Left renal cortex interstitium (tissue), 4 donors: ENCODE data around the gene GPC5. TPM values are rescaled to one million over a fixed set of nuclear protein-coding genes. Genes with fewer than 3 reads are reported as not detected.
"Not testable (repeated sequence)": the region's sequence is repeated elsewhere in the genome, so short reads cannot be mapped to it uniquely, and the experiment has no call there.

Experiments
- DNase-seq, 4 donors: peaks; one replicate each; pipeline ENCODE4 v3.0.0-alpha.2; 2013; ENCODE audit warnings: low read depth in 4 of 4, low spot score in 2 of 4, missing footprints in 1 of 4
- polyA plus RNA-seq, 4 donors: library from polyadenylated mRNA; unstranded; fragments of 120-200 nt; gene quantifications; one replicate each; pipeline ENCODE4 v1.2.1, GENCODE V29; 2013; ENCODE audit not compliant: insufficient read length in 4 of 4

GPC5 gene
- polyA plus RNA-seq, 4 donors, result 3.1 to 8.6 (median 3.8) TPM

GRCh38 chr13:92218615-92219014, 820.2 kb downstream of the GPC5 start:
- no peak for DNase-seq

GRCh38 chr13:92221916-92222315, 823.5 kb downstream of the GPC5 start:
- no peak for DNase-seq

DNA sequence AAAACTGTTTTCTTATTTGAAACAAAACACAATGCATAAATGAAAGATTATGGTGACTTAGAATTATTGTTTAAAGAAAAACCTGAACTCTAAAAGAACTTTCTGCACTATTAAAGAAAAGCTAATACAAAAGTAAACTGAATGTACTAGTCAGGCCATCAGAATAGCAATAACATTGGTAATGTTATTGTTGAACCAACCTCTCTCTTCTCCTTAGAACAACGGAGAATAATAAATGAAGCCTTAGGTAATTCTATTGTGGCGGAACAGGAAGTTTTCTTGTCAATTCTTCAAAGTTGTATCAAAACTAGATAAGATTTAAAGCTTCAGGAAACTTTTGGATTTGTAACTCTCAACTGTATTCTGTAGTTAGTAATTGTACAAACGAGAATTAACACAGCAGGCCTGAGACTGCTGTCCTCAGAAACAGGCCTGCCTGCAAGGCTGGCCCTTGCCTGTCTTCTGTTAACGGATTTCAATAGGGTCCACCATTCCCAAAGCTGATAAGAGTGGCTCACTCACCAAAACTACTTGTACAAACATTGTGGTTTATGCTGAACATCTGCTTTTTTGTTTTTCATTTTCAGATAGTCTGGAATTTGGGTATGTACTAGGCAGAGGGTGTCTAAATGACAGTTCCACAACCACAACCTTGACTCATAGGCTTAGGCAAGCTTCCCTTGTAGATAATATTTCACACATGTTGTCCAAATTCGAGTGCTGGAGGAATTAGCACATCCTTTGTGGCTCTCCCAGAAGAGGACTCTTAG, 825.8 kb downstream of the GPC5 start:
- DNase-seq, result no peak

DNA sequence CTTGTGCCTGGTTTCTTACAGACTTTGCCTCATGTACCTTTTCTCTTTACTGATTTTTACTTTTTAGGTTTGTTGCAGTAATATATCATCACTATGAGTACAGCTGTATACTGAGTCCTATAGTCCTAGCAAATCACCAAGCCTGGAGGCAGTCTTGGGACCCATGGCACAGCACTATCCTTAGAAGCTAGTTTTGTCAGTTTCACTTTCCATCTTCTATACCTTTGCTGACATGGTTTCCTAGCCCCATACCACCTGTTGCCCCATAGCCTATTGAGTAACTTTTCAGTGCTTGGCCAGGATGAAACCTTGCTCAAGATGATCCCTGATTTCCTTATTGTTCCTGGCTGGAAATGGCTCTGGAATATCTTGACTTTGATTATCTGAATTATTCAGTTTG, 826.4 kb downstream of the GPC5 start:
- no peak for DNase-seq

DNA sequence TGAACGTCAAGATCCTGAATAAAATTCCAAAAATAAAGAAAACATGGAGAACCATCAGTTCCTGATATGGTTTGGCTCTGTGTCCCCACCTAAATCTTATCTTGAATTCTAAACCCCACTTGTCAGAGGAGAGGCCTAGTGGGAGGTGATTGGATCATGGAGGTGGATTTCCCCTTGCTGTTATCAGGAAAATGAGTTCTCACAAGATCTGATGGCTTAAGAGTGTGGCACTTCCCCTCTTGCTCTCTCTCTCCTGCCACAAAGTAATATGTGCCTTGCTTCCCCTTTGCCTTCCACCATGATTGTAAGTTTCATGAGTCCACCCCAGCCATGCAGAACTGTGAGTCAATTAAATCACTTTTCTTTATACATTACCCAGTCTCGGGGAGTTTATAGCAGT, 827.4 kb downstream of the GPC5 start:
- no peak for DNase-seq

DNA sequence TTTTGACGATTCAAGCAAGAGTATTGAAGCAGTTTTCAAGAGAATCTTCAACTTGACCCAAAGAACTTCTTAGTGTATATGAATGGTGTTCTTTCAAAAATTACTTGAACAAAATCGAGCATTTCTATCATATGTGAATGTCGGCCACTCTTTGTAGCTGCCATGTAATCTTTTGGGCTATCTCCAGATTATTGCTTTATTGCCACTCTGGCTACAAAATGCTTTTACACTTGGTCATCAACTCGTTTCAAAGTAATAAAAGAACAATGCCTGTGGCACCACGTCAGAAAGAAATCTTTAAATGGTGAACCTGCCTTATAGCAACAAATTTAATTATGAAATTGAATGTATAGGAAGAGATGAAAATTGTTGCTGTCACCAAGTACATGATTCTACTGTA, 834.5 kb downstream of the GPC5 start:
- DNase-seq, result no peak

DNA sequence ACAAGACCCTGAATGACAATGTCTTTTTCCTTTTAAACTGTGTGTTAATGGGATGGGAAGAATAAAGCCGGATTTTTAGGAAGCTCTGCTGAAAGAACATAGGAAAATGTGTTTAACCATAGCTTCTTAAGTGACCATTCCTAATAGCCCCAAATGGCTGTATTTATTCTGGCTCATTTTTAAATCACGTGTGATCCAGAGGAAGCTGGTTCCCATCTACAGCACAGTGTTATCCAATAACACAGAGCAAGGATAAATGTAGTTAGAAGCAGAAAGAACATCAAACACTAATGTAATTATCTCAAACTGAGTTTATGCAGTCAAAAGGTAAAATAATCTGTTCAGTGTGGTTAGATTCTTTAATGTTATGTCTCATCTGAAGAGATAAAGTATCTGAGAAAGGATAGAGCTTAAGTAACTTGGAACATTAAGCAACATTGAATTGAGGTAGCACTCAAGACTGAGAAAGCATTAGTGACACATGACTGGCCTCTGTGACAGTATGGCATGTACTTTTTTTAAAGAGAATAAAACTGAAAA, 853.3 kb downstream of the GPC5 start:
- DNase-seq, result no peak

DNA sequence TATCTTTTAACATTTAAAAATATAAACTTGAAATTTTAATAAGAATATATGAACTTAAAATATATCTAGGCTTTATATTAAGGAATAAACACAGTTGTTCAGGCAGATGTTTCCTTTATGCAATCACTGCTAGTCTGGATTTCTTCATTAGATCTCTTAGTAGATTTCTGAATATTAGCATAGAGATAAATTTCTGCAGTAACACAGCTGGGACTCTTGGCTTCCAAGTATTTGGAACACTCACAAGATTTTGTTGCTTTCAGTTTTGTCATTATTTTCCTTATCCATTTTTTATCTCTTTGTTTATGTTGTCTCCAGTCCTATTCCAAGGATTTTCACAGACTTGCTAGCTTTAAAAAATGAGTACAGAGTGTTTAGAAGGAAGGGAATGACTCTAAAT, 857.1 kb downstream of the GPC5 start:
- DNase-seq, result no peak

DNA sequence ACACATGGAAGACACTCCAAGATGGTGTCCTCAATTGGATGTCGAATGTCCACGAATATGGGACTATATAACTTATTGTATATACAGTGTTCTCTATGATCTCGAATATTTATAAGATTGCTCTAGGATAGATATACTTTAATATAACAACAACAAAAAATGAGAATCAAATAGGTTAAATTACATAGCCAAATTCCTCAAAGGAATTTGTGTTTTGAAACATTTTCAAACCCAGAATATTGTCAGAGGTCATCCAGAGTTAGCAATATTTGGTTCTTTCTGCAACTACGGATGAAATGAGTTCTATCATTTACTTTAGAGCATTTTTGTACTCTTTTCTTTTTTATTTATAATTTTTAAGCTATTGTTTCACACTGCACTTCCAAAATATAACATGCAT, 857.8 kb downstream of the GPC5 start:
- no peak for DNase-seq

GRCh38 chr13:92259046-92259445, 860.6 kb downstream of the GPC5 start:
- DNase-seq, result no peak

DNA sequence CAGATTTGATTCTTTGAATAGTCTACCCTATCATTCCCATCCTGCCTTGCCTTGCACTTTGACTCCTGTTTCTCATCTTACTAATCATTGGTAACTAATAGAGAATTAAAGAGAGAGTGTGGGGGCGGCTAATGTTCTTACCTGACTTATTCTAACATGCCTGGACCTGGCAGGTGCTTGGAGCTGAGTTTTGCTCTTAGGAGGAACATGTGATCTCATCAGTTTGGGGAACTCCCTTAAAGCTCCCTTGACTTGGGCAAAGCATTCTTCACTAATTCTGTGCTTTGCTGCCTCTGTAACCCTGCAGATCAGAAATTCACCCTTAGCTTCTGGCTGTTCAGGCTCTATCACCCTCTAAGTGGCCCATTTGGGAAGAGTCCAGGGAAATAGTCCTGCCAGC, 861.1 kb downstream of the GPC5 start:
- DNase-seq, result no peak

- DNase-seq, result no peak
Observed at GRCh38 chr13:92260363-92260762, 861.9 kb downstream of the GPC5 start.

GRCh38 chr13:92262100-92262788, 863.8 kb downstream of the GPC5 start:
- no peak for DNase-seq

- no peak for DNase-seq
Observed at GRCh38 chr13:92265408-92265807, 867.0 kb downstream of the GPC5 start.

- DNase-seq, result no peak
Observed at GRCh38 chr13:92270990-92271389, 872.6 kb downstream of the GPC5 start.

DNA sequence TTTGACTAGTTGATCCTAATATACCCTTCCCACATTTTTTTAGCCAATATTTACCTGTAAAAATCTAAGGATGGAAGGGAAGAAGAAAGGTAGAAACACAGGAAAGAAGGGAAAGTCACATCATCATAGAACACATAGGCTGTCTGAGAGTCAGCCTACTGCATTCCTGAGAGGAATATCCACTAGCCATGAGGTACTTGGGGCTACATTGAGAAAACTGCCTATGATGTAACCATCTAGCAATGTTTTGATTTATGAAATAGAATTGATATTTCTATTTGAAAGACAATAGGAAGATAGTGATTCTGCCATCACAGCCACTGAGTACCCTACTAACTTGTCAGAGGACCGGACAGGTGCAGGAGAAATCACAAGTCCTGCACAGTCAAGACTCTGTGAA, 873.8 kb downstream of the GPC5 start:
- no peak for DNase-seq

GRCh38 chr13:92280986-92281385, 882.6 kb downstream of the GPC5 start:
- DNase-seq, result not testable (repeated sequence)

GRCh38 chr13:92290718-92291307, 892.4 kb downstream of the GPC5 start:
- not testable (repeated sequence) for DNase-seq

- not testable (repeated sequence) for DNase-seq
Observed at GRCh38 chr13:92294533-92294932, 896.1 kb downstream of the GPC5 start.

GRCh38 chr13:92296154-92296671, 897.8 kb downstream of the GPC5 start:
- not testable (repeated sequence) for DNase-seq
